HL-60 (cell line): ENCODE measurements around the gene BMPER.

Experiments
- DNase-seq, 2 experiments: peaks; one replicate each; pipeline ENCODE4 v3.0.0-alpha.2; 2010 to 2020; ENCODE audit warnings: low read depth in 1 of 2, low spot score in 1 of 2
- H3K27ac ChIP-seq: fragments of 250-450 bp; sonication (Bioruptor Pico); replicated peaks from 2 replicates; pipeline ENCODE4 v1.5.1; 2020; ENCODE audit warnings: mild to moderate bottlenecking, moderate library complexity
- H3K27me3 ChIP-seq: fragments of 250-450 bp; sonication (Bioruptor Pico); 2 replicates; pipeline ENCODE4 v1.5.1; 2021; ENCODE audit warnings: mild to moderate bottlenecking, moderate library complexity; ENCODE audit not compliant: insufficient read depth, poor library complexity, severe bottlenecking
- H3K4me3 ChIP-seq: replicated peaks from 2 replicates; pipeline ENCODE4 v1.5.1; 2011; ENCODE audit warnings: mild to moderate bottlenecking, control low read depth, low read length; ENCODE audit not compliant: insufficient read depth
- GABPA ChIP-seq: IDR thresholded peaks from 2 replicates; pipeline ENCODE4 v1.6.1; 2012; ENCODE audit warnings: low read depth
- POLR2AphosphoS5 ChIP-seq: IDR thresholded peaks from 2 replicates; pipeline ENCODE4 v1.6.1; 2012; ENCODE audit warnings: low read depth
- SPI1 ChIP-seq: IDR thresholded peaks from 2 replicates; pipeline ENCODE4 v1.6.1; 2012; ENCODE audit warnings: low read depth, mild to moderate bottlenecking, borderline replicate concordance
- TF ChIP-seq, protein P1 (sequence below): IDR thresholded peaks from 2 replicates; pipeline ENCODE4 v1.6.1; 2012; ENCODE audit warnings: low read depth; ENCODE audit not compliant: insufficient replicate concordance
- TF ChIP-seq, protein P2 (sequence below): IDR thresholded peaks from one replicate; pipeline ENCODE4 v1.5.1; 2011; ENCODE audit warnings: low read length, control low read depth, inconsistent platforms; ENCODE audit not compliant: insufficient read depth

Gene BMPER

DNA sequence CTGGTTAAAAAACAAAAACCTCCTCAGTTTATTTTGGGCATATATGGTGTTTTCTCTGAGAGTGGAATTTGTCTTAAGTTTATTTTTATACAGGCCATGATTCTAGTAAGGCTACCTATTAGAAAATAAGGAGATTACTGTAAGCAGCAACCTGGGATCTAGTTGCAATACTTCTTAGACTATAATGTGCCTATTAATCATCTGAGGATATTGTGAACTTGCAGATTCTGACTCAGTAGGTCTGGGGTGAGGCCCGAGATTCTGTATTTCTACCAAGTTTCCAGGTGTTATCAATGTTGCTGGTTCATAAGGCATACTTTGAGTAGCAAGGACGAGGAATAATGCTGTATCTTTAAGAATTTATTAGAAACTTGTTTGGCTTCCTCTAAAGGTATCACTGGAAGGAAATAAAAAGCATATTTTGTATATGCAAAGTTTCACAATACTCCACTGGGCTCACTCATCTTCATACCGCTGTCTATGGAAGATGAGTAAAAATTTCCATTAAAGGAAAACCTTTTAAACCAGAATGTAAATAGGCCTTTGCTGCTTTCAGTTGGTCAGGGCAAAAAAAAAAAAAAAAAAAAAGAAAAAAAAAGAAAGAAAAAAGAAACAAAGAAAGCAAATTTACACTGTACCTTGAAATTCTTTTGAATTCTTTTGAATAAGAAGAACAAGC lies 105.8 kb downstream of the BMPER start:
- H3K27ac ChIP-seq = no peak overlapping the region
- no peak for DNase-seq
- peaks cover 4% of the 10 kb centered on the region for H3K27me3 ChIP-seq
- no peak overlapping the region for H3K4me3 ChIP-seq
- TF ChIP-seq SPI1 (no peak), GABPA (no peak), POLR2AphosphoS5 (no peak)
- TF ChIP-seq, protein P1, sequence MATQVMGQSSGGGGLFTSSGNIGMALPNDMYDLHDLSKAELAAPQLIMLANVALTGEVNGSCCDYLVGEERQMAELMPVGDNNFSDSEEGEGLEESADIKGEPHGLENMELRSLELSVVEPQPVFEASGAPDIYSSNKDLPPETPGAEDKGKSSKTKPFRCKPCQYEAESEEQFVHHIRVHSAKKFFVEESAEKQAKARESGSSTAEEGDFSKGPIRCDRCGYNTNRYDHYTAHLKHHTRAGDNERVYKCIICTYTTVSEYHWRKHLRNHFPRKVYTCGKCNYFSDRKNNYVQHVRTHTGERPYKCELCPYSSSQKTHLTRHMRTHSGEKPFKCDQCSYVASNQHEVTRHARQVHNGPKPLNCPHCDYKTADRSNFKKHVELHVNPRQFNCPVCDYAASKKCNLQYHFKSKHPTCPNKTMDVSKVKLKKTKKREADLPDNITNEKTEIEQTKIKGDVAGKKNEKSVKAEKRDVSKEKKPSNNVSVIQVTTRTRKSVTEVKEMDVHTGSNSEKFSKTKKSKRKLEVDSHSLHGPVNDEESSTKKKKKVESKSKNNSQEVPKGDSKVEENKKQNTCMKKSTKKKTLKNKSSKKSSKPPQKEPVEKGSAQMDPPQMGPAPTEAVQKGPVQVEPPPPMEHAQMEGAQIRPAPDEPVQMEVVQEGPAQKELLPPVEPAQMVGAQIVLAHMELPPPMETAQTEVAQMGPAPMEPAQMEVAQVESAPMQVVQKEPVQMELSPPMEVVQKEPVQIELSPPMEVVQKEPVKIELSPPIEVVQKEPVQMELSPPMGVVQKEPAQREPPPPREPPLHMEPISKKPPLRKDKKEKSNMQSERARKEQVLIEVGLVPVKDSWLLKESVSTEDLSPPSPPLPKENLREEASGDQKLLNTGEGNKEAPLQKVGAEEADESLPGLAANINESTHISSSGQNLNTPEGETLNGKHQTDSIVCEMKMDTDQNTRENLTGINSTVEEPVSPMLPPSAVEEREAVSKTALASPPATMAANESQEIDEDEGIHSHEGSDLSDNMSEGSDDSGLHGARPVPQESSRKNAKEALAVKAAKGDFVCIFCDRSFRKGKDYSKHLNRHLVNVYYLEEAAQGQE = no peak
- TF ChIP-seq, protein P2, sequence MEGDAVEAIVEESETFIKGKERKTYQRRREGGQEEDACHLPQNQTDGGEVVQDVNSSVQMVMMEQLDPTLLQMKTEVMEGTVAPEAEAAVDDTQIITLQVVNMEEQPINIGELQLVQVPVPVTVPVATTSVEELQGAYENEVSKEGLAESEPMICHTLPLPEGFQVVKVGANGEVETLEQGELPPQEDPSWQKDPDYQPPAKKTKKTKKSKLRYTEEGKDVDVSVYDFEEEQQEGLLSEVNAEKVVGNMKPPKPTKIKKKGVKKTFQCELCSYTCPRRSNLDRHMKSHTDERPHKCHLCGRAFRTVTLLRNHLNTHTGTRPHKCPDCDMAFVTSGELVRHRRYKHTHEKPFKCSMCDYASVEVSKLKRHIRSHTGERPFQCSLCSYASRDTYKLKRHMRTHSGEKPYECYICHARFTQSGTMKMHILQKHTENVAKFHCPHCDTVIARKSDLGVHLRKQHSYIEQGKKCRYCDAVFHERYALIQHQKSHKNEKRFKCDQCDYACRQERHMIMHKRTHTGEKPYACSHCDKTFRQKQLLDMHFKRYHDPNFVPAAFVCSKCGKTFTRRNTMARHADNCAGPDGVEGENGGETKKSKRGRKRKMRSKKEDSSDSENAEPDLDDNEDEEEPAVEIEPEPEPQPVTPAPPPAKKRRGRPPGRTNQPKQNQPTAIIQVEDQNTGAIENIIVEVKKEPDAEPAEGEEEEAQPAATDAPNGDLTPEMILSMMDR = no peak

DNA sequence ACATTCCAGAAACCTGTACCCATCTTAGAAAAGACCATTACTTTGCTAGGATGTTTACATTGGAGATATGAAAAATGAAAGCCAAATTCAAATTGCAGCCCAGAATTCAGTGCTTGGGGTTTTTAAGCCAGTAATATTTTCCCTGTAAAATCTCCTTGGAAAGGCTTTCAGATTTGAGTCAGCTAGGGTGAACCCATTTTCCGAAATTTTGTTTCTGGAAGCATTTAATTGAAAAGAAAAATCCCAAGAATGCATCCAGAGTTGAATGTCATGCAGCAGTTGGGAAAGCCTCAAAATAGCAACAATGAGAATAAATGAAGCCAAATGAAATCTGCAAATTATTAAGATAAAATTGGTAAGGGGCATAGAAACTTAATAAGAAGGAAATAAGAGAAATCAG lies 106.4 kb downstream of the BMPER start:
- Histone ChIP-seq H3K27ac (no peak overlapping the region), H3K27me3 (peaks cover 4% of the 10 kb centered on the region), H3K4me3 (no peak overlapping the region)
- TF ChIP-seq SPI1 (no peak), POLR2AphosphoS5 (no peak), GABPA (no peak)
- TF ChIP-seq, protein P2 = no peak
- TF ChIP-seq, protein P1 = no peak
- DNase-seq = no peak

DNA sequence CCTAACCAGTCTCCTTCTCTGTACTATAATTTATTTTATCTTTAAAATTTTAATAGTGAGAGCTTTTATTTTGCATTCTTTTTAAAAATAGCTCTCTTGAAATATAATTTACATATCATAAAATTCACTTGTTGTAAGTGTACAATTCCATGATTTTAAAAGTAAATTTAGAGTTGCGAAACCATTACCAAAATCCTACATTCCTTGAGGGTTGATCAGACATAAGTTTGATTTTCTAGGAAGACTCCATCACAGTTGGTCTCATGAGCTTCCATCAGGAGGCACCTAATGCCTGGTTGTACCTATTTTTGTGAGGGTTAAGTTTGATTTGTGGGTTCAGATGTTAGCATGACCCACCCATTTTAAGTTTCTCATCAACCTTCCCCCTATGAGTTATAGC lies 108.1 kb downstream of the BMPER start:
- no peak for DNase-seq
- TF ChIP-seq SPI1 (no peak), POLR2AphosphoS5 (no peak), GABPA (no peak)
- TF ChIP-seq, protein P2 = no peak
- Histone ChIP-seq H3K27me3 (peaks cover 4% of the 10 kb centered on the region), H3K27ac (no peak overlapping the region), H3K4me3 (no peak overlapping the region)

DNA sequence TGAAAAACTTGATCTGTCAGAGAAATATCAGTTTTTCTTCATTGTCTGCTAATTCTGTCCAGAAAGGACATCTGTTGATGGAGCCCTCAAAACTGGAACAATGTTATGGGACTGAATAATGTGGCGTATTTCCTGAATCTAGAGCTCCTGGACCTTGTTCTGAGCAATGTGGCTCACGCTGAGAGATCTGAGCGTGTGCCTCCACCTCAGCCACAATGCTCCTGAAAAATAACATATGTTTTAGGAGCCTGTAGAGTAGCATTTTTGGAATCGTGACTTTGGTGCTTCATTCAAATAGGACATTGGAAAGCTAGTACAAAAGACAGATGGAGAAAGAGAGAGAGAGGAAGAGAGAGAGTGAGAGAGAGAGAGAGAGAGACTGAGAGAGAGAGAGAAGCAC lies 110.3 kb downstream of the BMPER start:
- peaks cover 3% of the 10 kb centered on the region for H3K27me3 ChIP-seq
- TF ChIP-seq, protein P1 = no peak
- TF ChIP-seq SPI1 = no peak
- TF ChIP-seq POLR2AphosphoS5 = no peak
- TF ChIP-seq GABPA = no peak
- TF ChIP-seq, protein P2 = no peak
- no peak overlapping the region for H3K4me3 ChIP-seq
- no peak for DNase-seq
- H3K27ac ChIP-seq = no peak overlapping the region
